Breast epithelium (tissue), 3 donors: Measurements from ENCODE around the gene TMEM179.

ENCODE experiments used
- CTCF ChIP-seq, 3 donors: fragments of 450-650 bp; IDR thresholded peaks; one replicate each; pipeline ENCODE4 v1.5.1; 2016 to 2017; ENCODE audit warnings: antibody characterized with exemption in 3 of 3, mild to moderate bottlenecking in 3 of 3, moderate library complexity in 3 of 3
- POLR2AphosphoS5 ChIP-seq, 3 donors: sonication (generic); formaldehyde crosslinking; IDR thresholded peaks; one replicate each; pipeline ENCODE4 v1.6.1; 2017; ENCODE audit warnings: antibody characterized with exemption in 3 of 3

- no peak for TF ChIP-seq CTCF (IDR thresholded peaks at IDR 0.05)
- TF ChIP-seq POLR2AphosphoS5 (IDR thresholded peaks at IDR 0.05): no peak
Measured at GRCh38 chr14:104584557-104584956, 20.0 kb downstream of the TMEM179 start.
